IPS-18a (cell line): Measurements from ENCODE around the gene JARID2.
"Not testable (repeated sequence)": the region's sequence is repeated elsewhere in the genome, so short reads cannot be mapped to it uniquely, and the experiment has no call there.

Source experiments
- H3K27ac ChIP-seq: one replicate; pipeline ENCODE4 v1.5.1; 2013; ENCODE audit warnings: low read length
- H3K27me3 ChIP-seq: one replicate; pipeline ENCODE4 v1.6.1; 2013; ENCODE audit warnings: mild to moderate bottlenecking, low read length; ENCODE audit not compliant: control insufficient read depth, insufficient read depth
- H3K36me3 ChIP-seq: one replicate; pipeline ENCODE4 v1.6.1; 2013; ENCODE audit warnings: low read depth, low read length; ENCODE audit not compliant: control insufficient read depth
- H3K4me1 ChIP-seq: one replicate; pipeline ENCODE4 v1.6.1; 2013; ENCODE audit warnings: low read depth, low read length; ENCODE audit not compliant: control insufficient read depth
- H3K4me3 ChIP-seq: one replicate; pipeline ENCODE4 v1.5.1; 2013; ENCODE audit warnings: low read length
- H3K9ac ChIP-seq: one replicate; pipeline ENCODE4 v1.6.1; 2013; ENCODE audit warnings: mild to moderate bottlenecking, low read length, moderate library complexity
- H3K9me3 ChIP-seq: one replicate; pipeline ENCODE4 v1.6.1; 2013; ENCODE audit warnings: low read depth, low read length; ENCODE audit not compliant: control insufficient read depth

The JARID2 gene

DNA sequence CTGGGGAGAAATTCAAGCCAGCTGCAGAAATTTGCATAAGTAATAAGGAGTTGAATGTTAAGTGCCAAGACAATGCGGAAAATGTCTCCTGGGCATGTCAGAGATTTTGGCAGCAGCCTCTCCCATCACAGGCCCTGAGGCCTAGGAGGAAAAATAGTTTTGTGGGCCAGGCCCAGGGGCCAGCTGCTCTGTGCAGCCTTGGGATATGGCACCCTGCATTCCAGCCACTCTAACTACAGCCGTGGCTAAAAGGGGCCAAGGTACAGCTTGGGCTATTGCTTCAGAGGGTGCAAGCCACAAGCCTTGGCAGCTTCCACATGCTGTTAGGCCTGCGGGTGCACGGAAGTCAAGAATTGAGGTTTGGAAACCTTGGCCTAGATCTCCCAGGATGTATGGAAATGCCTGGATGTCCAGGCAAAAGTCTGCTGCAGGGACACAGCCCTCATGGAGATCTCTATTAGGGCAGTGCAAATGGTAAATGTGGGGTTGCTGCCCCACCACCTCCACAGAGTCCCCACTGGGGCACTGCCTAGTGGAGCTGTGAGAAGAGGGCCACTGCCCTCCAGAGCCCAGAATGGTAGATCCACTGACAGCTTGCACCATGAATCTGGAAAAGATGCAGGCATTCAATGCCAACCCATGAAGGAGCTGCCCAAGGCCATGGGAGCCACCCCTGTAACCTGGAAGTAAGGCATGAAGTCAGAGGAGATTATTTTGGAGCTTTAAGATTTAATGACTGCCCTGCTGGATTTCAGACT is 290.5 kb downstream of the JARID2 start:
- Histone ChIP-seq H3K27me3 (no peaks in the 10 kb centered on the region), H3K36me3 (no peaks in the 10 kb centered on the region), H3K9ac (no peak overlapping the region), H3K4me3 (no peak overlapping the region), H3K9me3 (no peaks in the 10 kb centered on the region), H3K4me1 (no peaks in the 10 kb centered on the region), H3K27ac (no peak overlapping the region)

DNA sequence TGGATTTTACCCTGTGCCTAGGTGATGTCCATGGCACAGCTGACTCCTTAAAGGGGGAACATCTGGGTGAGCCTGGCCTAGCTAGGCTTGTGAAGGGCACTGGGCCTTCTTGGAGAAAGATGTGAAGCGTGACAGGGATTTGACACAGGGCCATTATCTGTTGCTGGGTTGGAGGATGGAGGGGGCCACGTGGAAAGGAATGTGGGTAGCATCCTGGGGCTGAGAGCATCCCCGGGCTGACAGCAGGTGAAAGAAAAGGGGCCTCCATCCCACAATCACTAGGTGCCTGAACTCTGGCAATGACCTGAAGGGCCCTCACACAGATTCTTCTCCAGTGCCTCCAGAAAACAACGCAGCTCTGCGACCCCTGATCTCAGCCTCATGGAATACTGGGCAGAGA is 292.2 kb downstream of the JARID2 start:
- Histone ChIP-seq H3K36me3 (no peaks in the 10 kb centered on the region), H3K4me1 (no peaks in the 10 kb centered on the region), H3K27me3 (no peaks in the 10 kb centered on the region), H3K27ac (no peak overlapping the region), H3K9me3 (no peaks in the 10 kb centered on the region), H3K4me3 (no peak overlapping the region), H3K9ac (no peak overlapping the region)

DNA sequence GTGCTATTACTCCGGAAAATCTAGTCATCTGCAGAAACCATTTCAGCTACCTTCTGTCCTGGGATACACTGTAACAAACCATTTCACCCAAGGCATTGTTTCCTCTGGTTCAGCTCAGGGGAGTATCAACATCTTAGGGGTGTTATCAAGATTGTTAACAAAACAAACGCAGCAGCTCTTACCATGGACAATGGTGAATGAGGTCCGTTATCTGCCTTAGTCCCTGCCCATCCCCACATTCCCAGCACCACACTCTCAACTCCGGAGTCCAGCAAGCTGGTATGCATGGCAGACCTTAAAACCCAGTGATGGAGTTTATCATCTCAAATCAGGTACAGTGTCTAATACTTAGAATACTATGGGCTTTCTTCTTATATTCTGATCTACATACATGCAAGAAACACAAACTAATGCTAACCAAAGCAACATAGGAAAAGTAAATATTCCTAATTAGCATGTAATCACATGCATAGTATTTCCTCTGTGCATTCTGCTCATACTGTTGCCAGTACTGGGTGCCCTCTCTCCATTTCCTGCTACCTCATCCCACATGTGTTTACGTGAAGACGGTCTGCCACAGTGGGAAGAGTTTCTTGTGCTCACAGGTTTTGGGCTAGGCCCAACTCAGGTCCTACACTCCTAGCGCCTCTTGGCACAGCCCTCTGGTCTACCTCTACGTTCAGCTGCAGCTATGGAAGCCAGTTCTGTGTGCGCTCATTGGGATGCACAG is 293.1 kb downstream of the JARID2 start:
- Histone ChIP-seq H3K9ac (no peak overlapping the region), H3K27ac (no peak overlapping the region), H3K36me3 (no peaks in the 10 kb centered on the region), H3K4me3 (no peak overlapping the region), H3K9me3 (no peaks in the 10 kb centered on the region), H3K27me3 (no peaks in the 10 kb centered on the region), H3K4me1 (no peaks in the 10 kb centered on the region)

DNA sequence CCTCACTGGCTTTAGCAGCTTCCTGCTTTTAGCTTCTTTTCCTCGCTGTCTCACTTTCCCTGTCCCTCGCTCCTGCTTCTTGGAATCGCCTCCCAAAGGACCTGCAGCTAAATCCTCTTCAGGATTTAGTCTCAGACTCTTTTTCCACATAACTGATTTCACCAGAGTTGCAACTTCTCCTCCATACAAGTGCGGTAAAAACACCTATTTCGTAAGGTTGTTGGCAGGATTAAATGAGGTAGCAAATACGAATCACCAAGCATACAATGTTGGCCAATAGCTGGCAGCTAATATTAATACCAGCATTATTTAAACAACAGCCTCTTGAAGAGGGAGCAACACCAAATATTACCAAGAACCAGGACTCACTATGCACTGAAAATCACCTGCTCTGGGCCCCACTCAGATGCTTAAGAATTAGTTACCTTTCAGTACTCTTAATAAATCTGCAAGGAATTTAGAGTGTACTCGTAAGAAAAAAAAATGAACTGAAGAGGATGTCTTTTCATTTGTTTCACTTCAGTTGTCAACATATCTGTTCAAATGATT is 293.9 kb downstream of the JARID2 start:
- Histone ChIP-seq H3K9me3 (no peaks in the 10 kb centered on the region), H3K27me3 (no peaks in the 10 kb centered on the region), H3K9ac (no peak overlapping the region), H3K27ac (no peak overlapping the region), H3K4me3 (no peak overlapping the region), H3K4me1 (no peaks in the 10 kb centered on the region), H3K36me3 (no peaks in the 10 kb centered on the region)

DNA sequence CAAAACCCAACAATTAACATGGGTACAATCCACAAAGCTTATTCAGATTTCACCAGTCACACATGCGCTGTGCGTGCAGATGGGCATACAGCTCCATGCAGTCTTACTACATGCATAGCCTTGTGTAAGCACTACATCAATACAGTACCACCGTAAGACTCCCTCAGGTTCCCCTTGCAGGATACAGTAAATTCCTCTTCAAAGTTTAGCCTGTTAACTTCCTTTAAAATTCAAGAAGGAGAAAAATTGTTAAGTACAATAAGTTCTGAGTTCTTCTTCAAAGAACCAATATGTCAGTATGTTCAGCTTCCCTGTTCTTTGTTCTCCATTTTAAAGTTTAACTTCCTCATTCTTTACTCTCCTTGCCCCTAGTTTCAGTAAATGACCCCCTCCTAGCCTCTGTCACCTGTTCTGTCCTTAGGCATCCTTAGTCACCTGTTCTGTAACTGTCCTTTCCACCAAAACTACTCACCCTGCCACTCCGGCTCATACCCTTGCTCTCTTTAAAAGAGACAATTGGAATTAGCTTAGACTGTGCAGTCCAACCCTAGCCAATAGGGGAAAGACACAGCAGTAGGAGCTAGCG is 297.6 kb downstream of the JARID2 start:
- not testable (repeated sequence) for H3K4me3 ChIP-seq, H3K4me1 ChIP-seq, H3K9me3 ChIP-seq, H3K27me3 ChIP-seq, H3K27ac ChIP-seq, H3K9ac ChIP-seq, H3K36me3 ChIP-seq

DNA sequence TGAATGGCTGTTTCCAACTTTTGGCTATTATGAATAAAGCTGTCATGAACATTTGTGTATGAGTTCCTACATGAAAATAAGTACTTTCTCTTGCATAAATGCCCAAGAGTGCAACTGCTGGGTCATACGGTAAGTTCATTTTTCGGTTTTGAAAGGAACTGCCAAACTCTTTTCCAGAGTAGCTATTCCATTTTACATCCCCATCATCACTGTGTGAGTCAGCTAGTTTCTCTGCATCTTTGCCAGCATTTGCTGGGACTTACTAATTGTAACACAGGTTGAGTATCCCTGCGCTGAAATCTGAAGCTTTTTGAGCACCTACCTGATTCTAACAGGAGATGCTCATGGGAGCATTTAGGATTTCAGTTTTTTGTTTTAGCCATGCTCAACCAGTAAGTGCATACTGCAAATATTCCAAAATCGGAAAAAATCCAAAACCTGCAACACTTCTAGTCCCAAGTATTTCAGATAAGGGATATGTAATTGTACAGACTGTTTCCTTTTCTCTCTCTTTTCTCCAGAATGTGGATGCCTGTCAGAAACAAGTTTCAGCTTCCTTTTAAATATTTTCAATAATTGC is 298.5 kb downstream of the JARID2 start:
- Histone ChIP-seq H3K4me1 (no peaks in the 10 kb centered on the region), H3K9ac (no peak overlapping the region), H3K27ac (no peak overlapping the region), H3K4me3 (no peak overlapping the region), H3K27me3 (no peaks in the 10 kb centered on the region), H3K36me3 (no peaks in the 10 kb centered on the region), H3K9me3 (no peaks in the 10 kb centered on the region)

DNA sequence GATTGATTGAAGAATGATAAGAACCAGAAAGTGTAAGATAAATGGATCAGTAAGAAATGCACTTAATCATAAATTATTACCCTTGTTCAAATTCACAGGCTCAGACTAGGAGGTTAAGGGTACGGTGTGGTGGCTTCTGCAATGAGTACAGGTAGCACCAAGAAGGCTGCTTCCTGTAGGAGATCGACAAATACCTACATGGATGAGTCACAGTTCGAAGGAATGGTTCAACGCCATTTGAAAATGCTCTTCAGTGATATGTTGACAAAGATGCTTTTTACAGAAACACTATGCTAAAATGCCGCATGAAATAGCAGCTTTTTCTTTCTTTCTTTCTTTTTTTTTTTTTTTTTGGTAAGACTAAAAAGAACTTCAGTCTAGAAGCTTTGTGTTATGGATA is 300.7 kb downstream of the JARID2 start:
- peaks cover 19% of the 10 kb centered on the region for H3K4me1 ChIP-seq
- H3K27ac ChIP-seq: no peak overlapping the region
- no peak overlapping the region for H3K4me3 ChIP-seq
- H3K27me3 ChIP-seq: no peaks in the 10 kb centered on the region
- H3K36me3 ChIP-seq: no peaks in the 10 kb centered on the region
- no peak overlapping the region for H3K9ac ChIP-seq
- no peaks in the 10 kb centered on the region for H3K9me3 ChIP-seq

DNA sequence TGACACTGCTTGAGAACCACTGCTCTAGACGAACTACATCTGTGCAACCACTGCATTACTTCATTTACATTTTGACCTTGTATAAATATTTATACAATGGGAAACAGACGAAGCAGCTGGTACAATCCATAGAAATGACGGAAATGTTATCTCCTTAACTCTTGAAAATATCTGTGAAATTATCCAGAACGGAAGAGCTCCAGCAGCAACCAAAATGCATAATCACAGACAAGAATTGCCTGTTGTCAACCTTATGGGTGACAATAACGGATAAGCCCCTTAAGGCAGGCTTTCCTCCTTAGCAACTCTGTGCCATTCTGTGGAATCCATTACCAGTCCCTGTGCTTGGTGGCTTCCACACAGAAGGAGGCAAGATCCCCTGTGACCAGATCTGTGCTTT is 301.5 kb downstream of the JARID2 start:
- Histone ChIP-seq H3K4me3 (no peak overlapping the region), H3K9ac (no peak overlapping the region), H3K4me1 (peaks cover 22% of the 10 kb centered on the region)

DNA sequence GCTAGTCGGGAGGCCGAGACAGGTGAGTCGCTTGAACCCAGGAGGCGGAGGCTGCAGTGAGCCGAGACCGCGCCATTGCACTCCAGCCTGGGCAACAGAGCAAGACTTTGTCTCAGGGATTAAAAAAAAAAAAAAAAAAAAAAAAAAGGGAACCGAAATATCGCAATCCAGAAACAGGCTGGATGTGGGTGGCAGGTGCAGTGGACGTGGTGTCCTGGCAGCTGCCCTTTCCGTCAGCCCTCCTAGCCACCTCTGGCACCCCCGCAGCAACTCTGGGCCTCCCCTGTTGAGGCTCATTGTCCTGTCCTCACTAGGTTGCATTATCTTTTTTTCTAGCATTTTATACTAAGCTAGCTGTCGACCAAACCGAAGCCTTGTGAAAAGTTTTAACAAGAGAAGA is 303.5 kb downstream of the JARID2 start:
- no peak overlapping the region for H3K9ac ChIP-seq
- no peak overlapping the region for H3K4me3 ChIP-seq
- H3K4me1 ChIP-seq: peaks cover 31% of the 10 kb centered on the region
- no peaks in the 10 kb centered on the region for H3K9me3 ChIP-seq
- H3K36me3 ChIP-seq: no peaks in the 10 kb centered on the region
- H3K27ac ChIP-seq: no peak overlapping the region
- no peaks in the 10 kb centered on the region for H3K27me3 ChIP-seq

More for the DNA sequence above, 301.5 kb downstream of the JARID2 start:
- Histone ChIP-seq H3K27me3 (no peaks in the 10 kb centered on the region), H3K27ac (no peak overlapping the region), H3K36me3 (no peaks in the 10 kb centered on the region), H3K9me3 (no peaks in the 10 kb centered on the region)

DNA sequence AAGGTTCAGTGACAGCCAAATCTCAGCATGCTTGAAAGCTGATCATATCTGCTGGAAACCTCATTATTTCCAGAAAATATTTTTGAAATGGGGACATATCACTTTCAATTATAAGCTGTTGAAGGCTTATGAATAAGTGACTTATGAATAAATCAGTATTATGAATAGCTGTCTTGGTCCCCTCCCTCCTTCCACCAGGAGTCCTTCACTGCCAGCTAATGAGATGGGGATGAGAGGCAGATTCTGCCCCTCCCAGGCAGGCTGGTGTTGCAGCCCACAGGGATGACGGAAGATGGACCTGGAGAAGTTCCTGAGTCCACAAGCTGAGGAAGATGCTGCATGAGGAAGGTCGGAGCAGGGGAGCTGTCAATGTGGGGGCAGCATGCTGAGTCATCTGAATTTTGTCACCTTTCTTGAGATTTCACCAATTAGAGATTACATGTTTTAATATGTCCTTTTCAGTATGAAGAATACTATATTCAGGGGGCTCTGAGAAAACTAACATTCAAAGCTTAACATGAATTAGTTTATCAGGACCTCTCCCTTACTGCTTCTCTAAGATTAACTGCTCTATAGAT is 304.8 kb downstream of the JARID2 start:
- Histone ChIP-seq H3K9ac (no peak overlapping the region), H3K27me3 (no peaks in the 10 kb centered on the region), H3K4me3 (no peak overlapping the region), H3K4me1 (peaks cover 31% of the 10 kb centered on the region), H3K9me3 (no peaks in the 10 kb centered on the region), H3K27ac (no peak overlapping the region), H3K36me3 (no peaks in the 10 kb centered on the region)

DNA sequence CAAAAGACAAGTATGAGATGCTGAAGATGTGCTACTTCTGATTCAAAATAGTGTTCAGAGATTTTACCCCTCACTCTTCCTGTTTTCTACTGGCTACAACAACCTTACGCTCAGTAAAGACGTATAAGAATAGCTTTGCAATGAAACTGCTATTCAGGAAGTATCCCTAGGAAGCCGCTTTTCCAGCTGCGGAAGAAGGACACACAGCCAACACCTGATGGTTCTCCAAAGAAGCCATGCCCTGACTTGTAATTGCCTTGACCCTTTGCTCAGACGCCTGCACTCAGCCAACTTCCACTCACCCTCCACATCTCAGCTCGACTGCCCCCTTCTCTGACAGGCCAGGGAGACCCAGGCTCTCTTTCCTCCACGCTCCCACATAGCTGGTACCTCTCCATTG is 305.4 kb downstream of the JARID2 start:
- H3K27me3 ChIP-seq: no peaks in the 10 kb centered on the region
- peaks cover 31% of the 10 kb centered on the region for H3K4me1 ChIP-seq
- H3K4me3 ChIP-seq: no peak overlapping the region
- no peak overlapping the region for H3K9ac ChIP-seq
- no peaks in the 10 kb centered on the region for H3K36me3 ChIP-seq
- H3K9me3 ChIP-seq: no peaks in the 10 kb centered on the region
- H3K27ac ChIP-seq: no peak overlapping the region
